Measurements from ENCODE around the gene BAG5.
A peak's percentile ranks its signal among the peaks of the same experiment; 100 is the strongest.

Gene BAG5

DNA sequence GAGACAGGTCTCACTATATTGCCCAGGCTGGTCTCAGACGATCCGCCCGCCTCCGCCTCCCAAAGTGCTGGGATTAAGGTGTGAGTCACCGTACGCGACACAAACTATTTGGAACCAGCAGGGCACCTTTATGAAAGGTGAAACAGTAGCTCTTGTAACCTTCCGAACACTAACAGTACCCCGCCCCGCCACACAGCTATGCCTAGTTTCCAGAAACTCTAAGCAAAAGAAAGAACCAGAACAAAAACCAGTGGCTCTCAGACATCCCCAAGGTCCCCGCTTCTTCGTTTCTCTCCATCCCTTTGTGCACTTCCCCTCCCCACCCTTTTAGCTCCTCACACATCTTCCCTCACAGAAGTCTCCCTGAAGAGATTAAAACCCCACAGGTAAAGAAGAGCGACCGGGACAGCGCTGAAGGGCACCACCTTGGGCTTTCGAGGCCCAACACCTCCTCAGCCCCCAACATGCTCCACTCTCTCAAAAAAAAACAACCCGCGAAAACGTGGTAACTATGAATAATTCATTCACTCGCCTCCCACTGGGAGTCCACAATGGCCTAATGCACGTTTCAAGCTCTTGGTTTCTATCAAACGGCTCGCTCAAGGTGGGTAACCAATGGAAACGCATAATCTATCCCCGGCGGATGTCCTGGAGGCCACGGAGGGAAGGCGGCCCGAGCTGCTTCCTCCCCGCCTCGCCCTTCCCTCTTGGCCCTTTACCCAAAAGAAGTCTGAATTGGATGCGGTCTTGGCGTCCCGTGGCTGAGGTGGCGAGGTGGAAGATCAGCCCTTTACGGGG lies 877 bp downstream of the BAG5 start:
- POLR2A ChIA-PET = interaction anchor here (0.8 to 1.7 kb wide), 5 partner anchors 8 to 142 kb away, joined by 3 to 4 read pairs (median 3); partner anchors contain the start of gene CKB
- CTCF ChIA-PET = interaction anchor here (0.7 to 1.7 kb wide), 3 partner anchors 15 to 43 kb away, joined by 3 to 5 read pairs (median 4); no protein-coding TSS in a partner anchor
- TF ChIP-seq L3MBTL2 (conservative IDR thresholded peaks at IDR 0.05) (no peak), FOXK2 (IDR thresholded peaks at IDR 0.05) (no peak), SP1 (IDR thresholded peaks at IDR 0.05) (no peak), FOXA1 (IDR thresholded peaks at IDR 0.05) (no peak), BHLHE40 (IDR thresholded peaks at IDR 0.05; ENCODE audit: borderline replicate concordance) (no peak), HDGF (IDR thresholded peaks at IDR 0.05; ENCODE audit: borderline replicate concordance) (no peak), NFRKB (IDR thresholded peaks at IDR 0.05) (no peak), ARNT (IDR thresholded peaks at IDR 0.05) (no peak), FOXM1 (IDR thresholded peaks at IDR 0.05; ENCODE audit: borderline replicate concordance) (no peak), ELF4 (IDR thresholded peaks at IDR 0.05) (no peak), TARDBP (IDR thresholded peaks at IDR 0.05) (no peak)
- peak; percentile 62 for DNase-seq (ENCODE audit: extremely low spot score)

- no peak for DNase-seq (ENCODE audit: extremely low spot score)
- TF ChIP-seq SP1 (IDR thresholded peaks at IDR 0.05) (no peak), FOXK2 (IDR thresholded peaks at IDR 0.05) (no peak), FOXM1 (IDR thresholded peaks at IDR 0.05; ENCODE audit: borderline replicate concordance) (no peak), LEF1 (IDR thresholded peaks at IDR 0.05; ENCODE audit: borderline replicate concordance) (no peak), L3MBTL2 (conservative IDR thresholded peaks at IDR 0.05) (no peak), NFRKB (IDR thresholded peaks at IDR 0.05) (no peak), FOXA1 (IDR thresholded peaks at IDR 0.05) (no peak), HDGF (IDR thresholded peaks at IDR 0.05; ENCODE audit: borderline replicate concordance) (no peak), BHLHE40 (IDR thresholded peaks at IDR 0.05; ENCODE audit: borderline replicate concordance) (no peak), TARDBP (IDR thresholded peaks at IDR 0.05) (no peak), ELF4 (IDR thresholded peaks at IDR 0.05) (no peak), ZNF384 (IDR thresholded peaks at IDR 0.05) (no peak), CTBP1 (IDR thresholded peaks at IDR 0.05; ENCODE audit: borderline replicate concordance) (no peak), ARNT (IDR thresholded peaks at IDR 0.05) (no peak)
- ChIA-PET CTCF (interaction anchor here (1.1 to 4.7 kb wide), 3 partner anchors 17 to 42 kb away, joined by 3 to 19 read pairs (median 5); no protein-coding TSS in a partner anchor), POLR2A (interaction anchor here (1.7 kb wide), 1 partner anchor 143 kb away, joined by 4 read pairs; no protein-coding TSS in a partner anchor)
Measured at GRCh38 chr14:103560691-103561090, 1.8 kb downstream of the BAG5 start.

- no peak for DNase-seq (ENCODE audit: extremely low spot score)
- ChIA-PET CTCF (interaction anchor here (4.7 kb wide), 1 partner anchor 42 kb away, joined by 19 read pairs; no protein-coding TSS in a partner anchor), POLR2A (interaction anchor here (0.7 to 3.4 kb wide), 2 partner anchors 27 to 39 kb away, joined by 3 to 23 read pairs; partner anchors contain the start of gene CKB)
- TF ChIP-seq SP1 (IDR thresholded peaks at IDR 0.05) = no peak
- no peak for TF ChIP-seq FOXK2 (IDR thresholded peaks at IDR 0.05)
Measured at GRCh38 chr14:103559766-103560165, 2.7 kb downstream of the BAG5 start.

- DNase-seq (ENCODE audit: extremely low spot score) = no peak
- POLR2A ChIA-PET = interaction anchor here (0.9 to 3.4 kb wide), 4 partner anchors 20 to 224 kb away, joined by 3 to 23 read pairs (median 7); partner anchors contain the start of genes CKB, EIF5 and TRMT61A
- TF ChIP-seq NFRKB (IDR thresholded peaks at IDR 0.05) = no peak
- no peak for TF ChIP-seq L3MBTL2 (conservative IDR thresholded peaks at IDR 0.05)
- TF ChIP-seq ELF4 (IDR thresholded peaks at IDR 0.05) = no peak
- no peak for TF ChIP-seq ARNT (IDR thresholded peaks at IDR 0.05)
- no peak for TF ChIP-seq SUZ12 (IDR thresholded peaks at IDR 0.05)
- TF ChIP-seq, protein P1, sequence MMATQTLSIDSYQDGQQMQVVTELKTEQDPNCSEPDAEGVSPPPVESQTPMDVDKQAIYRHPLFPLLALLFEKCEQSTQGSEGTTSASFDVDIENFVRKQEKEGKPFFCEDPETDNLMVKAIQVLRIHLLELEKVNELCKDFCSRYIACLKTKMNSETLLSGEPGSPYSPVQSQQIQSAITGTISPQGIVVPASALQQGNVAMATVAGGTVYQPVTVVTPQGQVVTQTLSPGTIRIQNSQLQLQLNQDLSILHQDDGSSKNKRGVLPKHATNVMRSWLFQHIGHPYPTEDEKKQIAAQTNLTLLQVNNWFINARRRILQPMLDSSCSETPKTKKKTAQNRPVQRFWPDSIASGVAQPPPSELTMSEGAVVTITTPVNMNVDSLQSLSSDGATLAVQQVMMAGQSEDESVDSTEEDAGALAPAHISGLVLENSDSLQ (IDR thresholded peaks at IDR 0.05) = no peak
- TF ChIP-seq FOXM1 (IDR thresholded peaks at IDR 0.05; ENCODE audit: borderline replicate concordance) = no peak
- TF ChIP-seq ZNF384 (IDR thresholded peaks at IDR 0.05) = no peak
- TF ChIP-seq LEF1 (IDR thresholded peaks at IDR 0.05; ENCODE audit: borderline replicate concordance) = no peak
- no peak for TF ChIP-seq SP1 (IDR thresholded peaks at IDR 0.05)
- CTCF ChIA-PET = interaction anchor here (0.8 to 4.7 kb wide), 3 partner anchors 10 to 40 kb away, joined by 6 to 19 read pairs (median 17); no protein-coding TSS in a partner anchor
Measured at GRCh38 chr14:103558071-103558882, 4.2 kb downstream of the BAG5 start.

DNA sequence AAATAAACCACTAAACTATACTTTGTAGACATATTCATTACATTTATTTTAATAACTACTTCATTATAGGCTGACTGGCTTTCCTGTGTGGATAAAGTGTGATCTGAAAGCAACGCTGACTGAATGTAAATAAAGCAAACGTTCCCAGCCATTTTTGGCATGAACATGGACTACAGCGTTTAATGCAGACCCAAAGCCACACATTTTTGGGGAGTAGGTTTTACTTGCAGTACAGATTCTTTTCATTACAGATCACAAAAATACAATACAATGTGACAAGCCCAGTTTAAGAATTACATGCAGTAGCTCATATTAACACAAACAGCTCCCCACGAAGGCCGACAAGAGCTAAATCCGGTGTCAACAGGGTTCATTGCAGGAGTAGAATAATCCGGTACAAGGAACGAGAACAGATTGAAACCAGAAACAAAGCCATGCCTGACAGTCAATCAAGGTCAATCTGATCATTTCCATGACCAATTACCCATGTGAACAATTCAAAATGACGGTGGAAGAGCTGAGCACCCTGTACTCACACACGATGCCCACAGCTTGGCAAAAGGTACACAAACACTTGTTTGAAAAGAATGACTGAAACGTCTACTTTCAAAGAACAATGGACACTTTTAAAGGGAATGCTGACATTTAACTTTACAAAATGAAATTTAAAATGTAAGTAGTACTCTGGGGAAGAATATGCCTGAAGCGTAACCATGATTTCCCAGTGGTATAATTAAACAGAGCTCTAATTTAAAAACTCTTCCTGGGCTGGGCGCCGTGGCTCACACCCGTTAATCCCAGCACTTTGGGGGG lies 5.3 kb downstream of the BAG5 start:
- no peak for TF ChIP-seq SUZ12 (IDR thresholded peaks at IDR 0.05)
- TF ChIP-seq FOXM1 (IDR thresholded peaks at IDR 0.05; ENCODE audit: borderline replicate concordance) = no peak
- TF ChIP-seq TARDBP (IDR thresholded peaks at IDR 0.05) = no peak
- TF ChIP-seq L3MBTL2 (conservative IDR thresholded peaks at IDR 0.05) = no peak
- TF ChIP-seq CTBP1 (IDR thresholded peaks at IDR 0.05; ENCODE audit: borderline replicate concordance) = no peak
- no peak for TF ChIP-seq ELF4 (IDR thresholded peaks at IDR 0.05)
- TF ChIP-seq ARNT (IDR thresholded peaks at IDR 0.05) = no peak
- no peak for TF ChIP-seq BHLHE40 (IDR thresholded peaks at IDR 0.05; ENCODE audit: borderline replicate concordance)
- no peak for TF ChIP-seq ZNF384 (IDR thresholded peaks at IDR 0.05)
- no peak for TF ChIP-seq FOXK2 (IDR thresholded peaks at IDR 0.05)
- TF ChIP-seq, protein P1 (IDR thresholded peaks at IDR 0.05) = no peak
- no peak for TF ChIP-seq LEF1 (IDR thresholded peaks at IDR 0.05; ENCODE audit: borderline replicate concordance)
- no peak for TF ChIP-seq NFRKB (IDR thresholded peaks at IDR 0.05)
- TF ChIP-seq HDGF (IDR thresholded peaks at IDR 0.05; ENCODE audit: borderline replicate concordance) = no peak
- no peak for TF ChIP-seq FOXA1 (IDR thresholded peaks at IDR 0.05)
- no peak for TF ChIP-seq SP1 (IDR thresholded peaks at IDR 0.05)
- ChIA-PET CTCF (interaction anchor here (0.9 to 4.7 kb wide), 3 partner anchors 10 to 39 kb away, joined by 6 to 19 read pairs (median 17); no protein-coding TSS in a partner anchor), POLR2A (interaction anchor here (1.6 to 3.4 kb wide), 3 partner anchors 18 to 36 kb away, joined by 4 to 23 read pairs (median 10); partner anchors contain the start of genes CKB and TRMT61A)
- DNase-seq (ENCODE audit: extremely low spot score) = no peak
